H1 (cell line): ENCODE results near the gene KCNC1. TPM values are rescaled to one million over a fixed set of nuclear protein-coding genes. Genes with fewer than 3 reads are reported as not detected.

Experiments
- CTCF ChIA-PET: fragments of 300-600 bp; sonication (Branson Sonifier 250); formaldehyde crosslinking; loops from one replicate; lab custom pipeline; 2021; ENCODE audit not compliant: partially characterized antibody; lab: Charles Lee
- POLR2A ChIA-PET: fragments of 300-600 bp; sonication (Branson Sonifier 250); formaldehyde crosslinking; loops from one replicate; lab custom pipeline; 2021; ENCODE audit warnings: inconsistent platforms; ENCODE audit not compliant: partially characterized antibody; lab: Charles Lee
- DNase-seq, 2 experiments: peaks; one replicate each; pipeline versions ENCODE4 v3.0.0 to v3.0.0-alpha.2; 2010 to 2022; ENCODE audit warnings: low spot score in 2 of 2, low read depth in 1 of 2, mixed read lengths in 1 of 2
- FAIRE-seq: peaks from 2 replicates; lab custom pipeline; 2011; peaks lifted over from hg19 to GRCh38; lab: Jason Lieb, UNC
- H2AFZ ChIP-seq: 2 replicates; pipeline ENCODE4 v1.8.1; 2012; ENCODE audit warnings: low read length, inconsistent platforms
- H2AK5ac ChIP-seq: 2 replicates; pipeline ENCODE4 v1.6.1; 2013; ENCODE audit warnings: low read depth, low read length
- H2BK120ac ChIP-seq: replicated peaks from 2 replicates; pipeline ENCODE3; 2013; ENCODE audit warnings: low read depth, low read length, inconsistent platforms
- H2BK12ac ChIP-seq: 2 replicates; pipeline ENCODE4 v1.6.1; 2013; ENCODE audit warnings: low read depth, low read length
- H2BK15ac ChIP-seq: 2 replicates; pipeline ENCODE4 v1.6.1; 2013; ENCODE audit warnings: low read length
- H2BK20ac ChIP-seq: 2 replicates; pipeline ENCODE4 v1.6.1; 2013; ENCODE audit warnings: low read length
- H2BK5ac ChIP-seq: 2 replicates; pipeline ENCODE4 v1.6.1; 2013; ENCODE audit warnings: low read depth, low read length
- H3K14ac ChIP-seq: 2 replicates; pipeline ENCODE4 v1.6.1; 2013; ENCODE audit warnings: inconsistent platforms; ENCODE audit not compliant: insufficient read length
- H3K18ac ChIP-seq: 2 replicates; pipeline ENCODE4 v1.6.1; 2013; ENCODE audit warnings: low read length; ENCODE audit errors: extremely low read depth
- H3K23ac ChIP-seq: 2 replicates; pipeline ENCODE4 v1.6.1; 2013; ENCODE audit warnings: inconsistent platforms; ENCODE audit not compliant: insufficient read length
- H3K23me2 ChIP-seq: 2 replicates; pipeline ENCODE4 v1.6.1; 2013; ENCODE audit warnings: low read depth, low read length
- H3K27ac ChIP-seq: 2 replicates; pipeline ENCODE4 v1.6.1; 2011; ENCODE audit warnings: low read depth, low read length, inconsistent platforms
- H3K27me3 ChIP-seq, 4 experiments: replicated peaks in 1 of 4; 1 replicate in 1 of 4; 2 replicates in 3 of 4; pipeline versions ENCODE4 v1.6.1 to v1.8.1; 2011 to 2013; ENCODE audit warnings: low read length in 3 of 4, mild to moderate bottlenecking in 3 of 4, inconsistent platforms in 2 of 4, mixed read lengths in 2 of 4, moderate library complexity in 1 of 4; ENCODE audit not compliant: control insufficient read depth in 3 of 4, insufficient read depth in 3 of 4; ENCODE audit errors: extremely low read depth in 1 of 4
- H3K36me3 ChIP-seq, 4 experiments: 2 replicates each; pipeline versions ENCODE4 v1.6.1 to v1.8.1; 2011 to 2013; ENCODE audit warnings: mild to moderate bottlenecking in 4 of 4, low read length in 3 of 4, moderate library complexity in 2 of 4, control low read depth in 1 of 4, inconsistent platforms in 1 of 4; ENCODE audit not compliant: insufficient read depth in 4 of 4, control insufficient read depth in 2 of 4
- H3K4ac ChIP-seq: replicated peaks from 2 replicates; pipeline ENCODE3; 2013; ENCODE audit warnings: low read length, low read depth, mixed read lengths, inconsistent platforms; ENCODE audit not compliant: insufficient read length
- H3K4me1 ChIP-seq, 4 experiments: replicated peaks in 1 of 4; 1 replicate in 1 of 4; 2 replicates in 3 of 4; pipeline versions ENCODE4 v1.6.1 to v1.8.1; 2011 to 2013; ENCODE audit warnings: low read length in 3 of 4, inconsistent platforms in 2 of 4, mixed read lengths in 1 of 4; ENCODE audit not compliant: insufficient read depth in 4 of 4, control insufficient read depth in 3 of 4
- H3K4me2 ChIP-seq, 2 experiments: 2 replicates each; pipeline versions ENCODE4 v1.6.1 to v1.8.1; 2011 to 2013; ENCODE audit warnings: low read depth in 2 of 2, low read length in 2 of 2, control low read depth in 1 of 2, inconsistent platforms in 1 of 2, mild to moderate bottlenecking in 1 of 2; ENCODE audit not compliant: insufficient read depth in 1 of 2
- H3K4me3 ChIP-seq, 4 experiments: fragments of 200-600, 300-600 bp in 1 of 4; sonication (generic), shearing (Covaris generic), sonication (Bioruptor Twin) in 1 of 4; 2 replicates each; pipeline versions ENCODE4 v1.5.1 to v1.8.1; 2011 to 2016; ENCODE audit warnings: low read length in 4 of 4, low read depth in 3 of 4, control low read depth in 2 of 4, inconsistent platforms in 2 of 4, mild to moderate bottlenecking in 2 of 4, mixed read lengths in 1 of 4, moderate library complexity in 1 of 4; ENCODE audit not compliant: insufficient read depth in 2 of 4; ENCODE audit errors: extremely low read depth in 1 of 4
- H3K56ac ChIP-seq: replicated peaks from 2 replicates; pipeline ENCODE3; 2013; ENCODE audit warnings: low read depth, mild to moderate bottlenecking, mixed read lengths, low read length, inconsistent platforms; ENCODE audit not compliant: insufficient read length
- H3K79me1 ChIP-seq: 2 replicates; pipeline ENCODE4 v1.6.1; 2013; ENCODE audit warnings: low read depth, low read length, control low read depth
- H3K79me2 ChIP-seq, 2 experiments: 2 replicates each; pipeline versions ENCODE4 v1.6.1 to v1.8.1; 2012 to 2013; ENCODE audit warnings: low read length in 2 of 2, mild to moderate bottlenecking in 2 of 2, inconsistent platforms in 1 of 2; ENCODE audit not compliant: insufficient read depth in 2 of 2, control insufficient read depth in 1 of 2
- H3K9ac ChIP-seq, 4 experiments: replicated peaks in 1 of 4; 1 replicate in 1 of 4; 2 replicates in 3 of 4; pipeline versions ENCODE4 v1.6.1 to v1.8.1; 2011 to 2013; ENCODE audit warnings: low read depth in 3 of 4, low read length in 3 of 4, control low read depth in 2 of 4, mild to moderate bottlenecking in 2 of 4, moderate library complexity in 2 of 4, inconsistent platforms in 1 of 4; ENCODE audit errors: extremely low read depth in 1 of 4
- H3K9me3 ChIP-seq, 2 experiments: 2 replicates each; pipeline versions ENCODE4 v1.6.1 to v1.8.1; 2012 to 2013; ENCODE audit warnings: mild to moderate bottlenecking in 2 of 2, moderate library complexity in 2 of 2, control low read depth in 1 of 2, inconsistent platforms in 1 of 2, low read depth in 1 of 2, low read length in 1 of 2, mixed read lengths in 1 of 2; ENCODE audit not compliant: insufficient read depth in 2 of 2
- H4K20me1 ChIP-seq, 2 experiments: replicated peaks in 1 of 2; 2 replicates each; pipeline versions ENCODE3 to v1.8.1; 2011 to 2013; ENCODE audit warnings: inconsistent platforms in 2 of 2, low read length in 2 of 2, mild to moderate bottlenecking in 1 of 2; ENCODE audit not compliant: insufficient read depth in 2 of 2, control insufficient read depth in 1 of 2
- H4K5ac ChIP-seq: 2 replicates; pipeline ENCODE4 v1.6.1; 2013; ENCODE audit warnings: low read length, low read depth, mixed read lengths, inconsistent platforms; ENCODE audit not compliant: insufficient read length
- H4K8ac ChIP-seq: 2 replicates; pipeline ENCODE4 v1.8.0; 2013; ENCODE audit warnings: mild to moderate bottlenecking, moderate library complexity, low read length, inconsistent platforms; ENCODE audit not compliant: insufficient read depth; ENCODE audit errors: extremely low read depth
- H4K91ac ChIP-seq: replicated peaks from 2 replicates; pipeline ENCODE3; 2013; ENCODE audit warnings: low read length, mixed read lengths, inconsistent platforms; ENCODE audit not compliant: insufficient read length
- CTBP2 ChIP-seq: IDR thresholded peaks from 2 replicates; pipeline ENCODE4 v1.7.0; 2011; ENCODE audit warnings: borderline replicate concordance, mild to moderate bottlenecking, moderate library complexity, mixed read lengths, low read length; ENCODE audit not compliant: insufficient read depth, insufficient read length
- E2F6 ChIP-seq: IDR thresholded peaks from 2 replicates; pipeline ENCODE4 v1.6.1; 2012; ENCODE audit warnings: inconsistent platforms
- SP1 ChIP-seq: IDR thresholded peaks from 2 replicates; pipeline ENCODE4 v1.6.1; 2011; ENCODE audit warnings: low read depth, low read length
- TCF12 ChIP-seq: IDR thresholded peaks from 2 replicates; pipeline ENCODE4 v1.6.1; 2011; ENCODE audit warnings: low read depth, mild to moderate bottlenecking, low read length
- WGBS, 2 experiments: shearing (Covaris generic) in 1 of 2; methylation state at CpG; one replicate each; pipeline versions ENCODE4 v1.1.6 to v1.1.7; 2013 to 2015; ENCODE audit warnings: low lambda C conversion rate in 2 of 2, mixed read lengths in 2 of 2, inconsistent platforms in 1 of 2, low coverage in 1 of 2, missing lambda C conversion rate in 1 of 2; ENCODE audit not compliant: insufficient replicate concordance in 2 of 2, insufficient coverage in 1 of 2, insufficient read length in 1 of 2; ENCODE audit errors: extremely low coverage in 1 of 2, missing lambda C conversion rate in 1 of 2; 5-methylcytosine and 5-hydroxymethylcytosine counted together
- polyA plus RNA-seq, 7 experiments: library from polyadenylated mRNA; depleted of rRNA in 3 of 7; stranded (reverse) in 5 of 7; unstranded in 2 of 7; fragments of >200 nt in 5 of 7; fragments of 200-250 nt in 2 of 7; gene quantifications; 1 replicate in 5 of 7; 2 replicates in 1 of 7; 4 replicates in 1 of 7; pipeline versions ENCODE4 v1.2.1 to v1.2.3, GENCODE V29; 2011 to 2013; ENCODE audit warnings: missing spikeins in 2 of 7, mixed read lengths in 2 of 7
- total RNA-seq: library from RNA; stranded (reverse); fragmentation: NEBNext Ultra II Directional; extraction: Animal tissue kit (Norgen Biotek cat#: 25700); gene quantifications from 2 replicates; pipeline ENCODE4 v1.2.1, GENCODE V29; 2021

The KCNC1 gene
- total and polyA plus RNA-seq, 2 of the 8 experiments (the other 6 are each of a cell fraction or from before 2014, with no cell fraction given) = 0.11 to 0.26 TPM

GRCh38 chr11:17781626-17782025, 47.0 kb downstream of the KCNC1 start:
- no peak overlapping the region for H3K9ac ChIP-seq
- no peak overlapping the region for H3K18ac ChIP-seq
- no peak overlapping the region for H4K5ac ChIP-seq
- no peaks in the 10 kb centered on the region for H3K36me3 ChIP-seq
- no peaks in the 10 kb centered on the region for H3K4me1 ChIP-seq
- ChIA-PET CTCF (interaction anchor here (0.9 to 2.6 kb wide), 5 partner anchors 11 to 91 kb away, joined by 3 to 14 read pairs (median 3); no protein-coding TSS in a partner anchor), POLR2A (no interaction called here)
- peaks cover 0 to 2% of the 10 kb centered on the region in 2 experiments for H4K20me1 ChIP-seq
- H3K56ac ChIP-seq = no peak overlapping the region
- DNase-seq (no peak), FAIRE-seq (no peak)
- no peak overlapping the region for H2BK15ac ChIP-seq
- no peak overlapping the region for H3K4me2 ChIP-seq
- no peak overlapping the region for H3K23ac ChIP-seq
- H3K4ac ChIP-seq = no peak overlapping the region
- H2AK5ac ChIP-seq = no peak overlapping the region
- H3K14ac ChIP-seq = no peak overlapping the region
- H2AFZ ChIP-seq = no peak overlapping the region
- H3K27ac ChIP-seq = no peak overlapping the region
- no peak overlapping the region for H2BK12ac ChIP-seq
- TF ChIP-seq TCF12 (no peak), E2F6 (no peak), CTBP2 (no peak), SP1 (no peak)
- no peak overlapping the region for H4K91ac ChIP-seq
- no peaks in the 10 kb centered on the region for H3K23me2 ChIP-seq
- no peak overlapping the region for H4K8ac ChIP-seq
- H2BK120ac ChIP-seq = no peak overlapping the region
- WGBS, 2 experiments = 93% methylated on average over 12 of the region's 12 CpGs; no CpG with 5 or more reads in 1 of the 2 experiments
- H3K27me3 ChIP-seq = no peaks in the 10 kb centered on the region
- no peak overlapping the region for H3K4me3 ChIP-seq
- no peaks in the 10 kb centered on the region for H3K79me2 ChIP-seq
- no peaks in the 10 kb centered on the region for H3K79me1 ChIP-seq
- no peak overlapping the region for H2BK5ac ChIP-seq
- no peak overlapping the region for H2BK20ac ChIP-seq
- H3K9me3 ChIP-seq = no peaks in the 10 kb centered on the region
